ENCODE results near the gene ARTN.

ARTN gene

GRCh38 chr1:43913666-43914360 lies 19.8 kb upstream of the ARTN start:
- Histone ChIP-seq H4K20me1 (ENCODE audit: insufficient read depth, low read length, poor library complexity, severe bottlenecking) (no peaks in the 10 kb centered on the region), H3K9me3 (ENCODE audit: insufficient read depth, low read depth, low read length) (no peaks in the 10 kb centered on the region), H3K36me3 (ENCODE audit: insufficient read depth, low read length) (no peaks in the 10 kb centered on the region), H3K4me2 (ENCODE audit: low read depth, low read length, poor library complexity, severe bottlenecking) (no peak overlapping the region), H3F3A (ENCODE audit: low read depth) (no peaks in the 10 kb centered on the region), H3K79me2 (ENCODE audit: insufficient read depth, low read length) (no peaks in the 10 kb centered on the region), H3K27me3 (ENCODE audit: insufficient read depth, low read length, poor library complexity, severe bottlenecking) (no peaks in the 10 kb centered on the region), H3K9ac (ENCODE audit: low read depth, low read length, poor library complexity, severe bottlenecking) (no peak overlapping the region), H3K4me3 (ENCODE audit: low read length, poor library complexity, severe bottlenecking) (no peak overlapping the region), H2AFZ (ENCODE audit: low read length) (no peak overlapping the region), H3K9me2 (replicated peaks; ENCODE audit: low read depth, low read length) (no peaks in the 10 kb centered on the region), H3K4me1 (ENCODE audit: insufficient read depth, low read length, poor library complexity, severe bottlenecking) (no peaks in the 10 kb centered on the region)
- TF ChIP-seq EZH2phosphoT487 (IDR thresholded peaks at IDR 0.05; ENCODE audit: borderline replicate concordance) (no peak), CTCF (conservative IDR thresholded peaks at IDR 0.05; ENCODE audit: low read length) (no peak)

- no peak for TF ChIP-seq CTCF (conservative IDR thresholded peaks at IDR 0.05; ENCODE audit: low read length)
- TF ChIP-seq EZH2phosphoT487 (IDR thresholded peaks at IDR 0.05; ENCODE audit: borderline replicate concordance), result no peak
- Histone ChIP-seq H3K9me3 (ENCODE audit: insufficient read depth, low read depth, low read length) (no peaks in the 10 kb centered on the region), H3K4me3 (ENCODE audit: low read length, poor library complexity, severe bottlenecking) (no peak overlapping the region), H3F3A (ENCODE audit: low read depth) (no peaks in the 10 kb centered on the region), H3K36me3 (ENCODE audit: insufficient read depth, low read length) (no peaks in the 10 kb centered on the region), H3K4me1 (ENCODE audit: insufficient read depth, low read length, poor library complexity, severe bottlenecking) (peaks cover 7% of the 10 kb centered on the region), H3K9ac (ENCODE audit: low read depth, low read length, poor library complexity, severe bottlenecking) (no peak overlapping the region), H3K9me2 (replicated peaks; ENCODE audit: low read depth, low read length) (no peaks in the 10 kb centered on the region), H3K27me3 (ENCODE audit: insufficient read depth, low read length, poor library complexity, severe bottlenecking) (no peaks in the 10 kb centered on the region), H3K79me2 (ENCODE audit: insufficient read depth, low read length) (no peaks in the 10 kb centered on the region), H2AFZ (ENCODE audit: low read length) (no peak overlapping the region), H4K20me1 (ENCODE audit: insufficient read depth, low read length, poor library complexity, severe bottlenecking) (no peaks in the 10 kb centered on the region), H3K4me2 (ENCODE audit: low read depth, low read length, poor library complexity, severe bottlenecking) (no peak overlapping the region)
These were observed 18.8 kb upstream of the ARTN start for GRCh38 chr1:43914576-43915525.

- Histone ChIP-seq H3K9me3 (ENCODE audit: insufficient read depth, low read depth, low read length) (no peaks in the 10 kb centered on the region), H4K20me1 (ENCODE audit: insufficient read depth, low read length, poor library complexity, severe bottlenecking) (no peaks in the 10 kb centered on the region), H3F3A (ENCODE audit: low read depth) (no peaks in the 10 kb centered on the region), H3K4me1 (ENCODE audit: insufficient read depth, low read length, poor library complexity, severe bottlenecking) (peaks cover 13% of the 10 kb centered on the region), H3K4me3 (ENCODE audit: low read length, poor library complexity, severe bottlenecking) (no peak overlapping the region), H3K27me3 (ENCODE audit: insufficient read depth, low read length, poor library complexity, severe bottlenecking) (no peaks in the 10 kb centered on the region), H3K4me2 (ENCODE audit: low read depth, low read length, poor library complexity, severe bottlenecking) (peak overlapping the region; percentile 37), H3K9me2 (replicated peaks; ENCODE audit: low read depth, low read length) (no peaks in the 10 kb centered on the region), H3K9ac (ENCODE audit: low read depth, low read length, poor library complexity, severe bottlenecking) (no peak overlapping the region), H3K79me2 (ENCODE audit: insufficient read depth, low read length) (no peaks in the 10 kb centered on the region), H3K36me3 (ENCODE audit: insufficient read depth, low read length) (no peaks in the 10 kb centered on the region), H2AFZ (ENCODE audit: low read length) (no peak overlapping the region)
- no peak for TF ChIP-seq EZH2phosphoT487 (IDR thresholded peaks at IDR 0.05; ENCODE audit: borderline replicate concordance)
- TF ChIP-seq CTCF (conservative IDR thresholded peaks at IDR 0.05; ENCODE audit: low read length), result no peak
These were observed 13.7 kb upstream of the ARTN start for GRCh38 chr1:43919906-43920305.

Measured in Loucy (cell line).